HG03354 (cell line): Measurements from ENCODE around the gene ANKRD66.
"Not testable (repeated sequence)": the region's sequence is repeated elsewhere in the genome, so short reads cannot be mapped to it uniquely, and the experiment has no call there.

Experiments used
- ATAC-seq: cut with Tn5 transposase; IDR thresholded peaks from one replicate; pipeline ENCODE4 v1.9.1; 2021; ENCODE audit warnings: mild to moderate bottlenecking; ENCODE audit not compliant: unreplicated experiment, poor library complexity, severe bottlenecking

ANKRD66 gene

DNA sequence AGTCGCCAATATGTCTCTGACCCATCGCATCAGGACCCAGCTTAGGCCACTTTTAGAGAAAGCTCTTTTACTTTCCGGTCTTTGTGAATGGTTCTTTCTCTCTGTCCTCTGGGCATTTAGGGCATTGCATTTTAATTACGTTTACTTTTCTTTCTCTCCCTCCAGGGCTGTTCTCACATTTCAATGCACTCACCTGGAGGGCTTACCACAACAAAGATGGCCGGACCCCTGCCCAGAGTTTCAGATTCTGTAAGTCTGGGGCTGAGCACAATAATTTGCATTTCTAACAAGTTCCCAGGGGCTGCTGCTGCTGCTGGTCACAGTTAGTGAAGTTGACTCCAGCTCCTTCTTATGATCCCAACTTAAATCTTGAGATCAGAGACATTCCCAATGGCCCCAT lies 3.0 kb downstream of the ANKRD66 start:
- ATAC-seq = no peak

DNA sequence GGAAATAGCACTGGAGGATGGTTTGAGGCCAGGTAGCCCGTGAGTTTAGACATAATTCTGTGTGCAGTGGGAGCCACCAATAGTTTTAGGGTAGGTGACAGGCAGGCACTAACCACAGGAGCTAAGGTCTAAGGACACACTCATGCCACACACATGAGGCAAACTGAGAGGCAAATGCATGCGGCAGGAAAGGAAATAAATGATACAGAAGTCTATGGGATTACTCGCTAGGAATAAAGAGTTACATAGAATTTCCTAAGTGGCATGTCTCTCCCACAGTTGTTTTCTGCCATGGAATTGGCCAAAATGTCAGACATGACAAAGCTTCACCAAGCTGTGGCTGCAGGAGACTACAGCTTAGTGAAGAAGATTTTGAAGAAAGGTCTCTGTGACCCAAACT lies 4.9 kb downstream of the ANKRD66 start:
- ATAC-seq = no peak

DNA sequence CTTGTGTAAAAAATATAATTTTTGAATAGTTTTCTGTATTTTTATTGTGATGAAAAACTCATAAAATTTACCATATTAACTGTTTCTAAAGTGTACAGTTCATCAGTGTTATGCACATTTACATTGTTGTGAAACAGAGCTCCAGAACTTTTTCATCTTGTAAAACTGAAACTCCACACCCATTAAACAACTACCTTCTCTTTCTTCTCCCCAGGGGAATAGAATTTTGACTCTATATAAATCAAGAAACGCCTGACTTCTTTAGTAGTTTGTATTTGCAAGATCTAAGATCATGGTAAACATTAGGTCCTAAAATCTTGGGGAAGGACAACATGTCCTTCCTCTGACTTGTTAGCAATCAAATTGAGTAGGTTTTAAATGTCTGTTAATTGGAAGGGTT lies 9.1 kb downstream of the ANKRD66 start:
- no peak for ATAC-seq

DNA sequence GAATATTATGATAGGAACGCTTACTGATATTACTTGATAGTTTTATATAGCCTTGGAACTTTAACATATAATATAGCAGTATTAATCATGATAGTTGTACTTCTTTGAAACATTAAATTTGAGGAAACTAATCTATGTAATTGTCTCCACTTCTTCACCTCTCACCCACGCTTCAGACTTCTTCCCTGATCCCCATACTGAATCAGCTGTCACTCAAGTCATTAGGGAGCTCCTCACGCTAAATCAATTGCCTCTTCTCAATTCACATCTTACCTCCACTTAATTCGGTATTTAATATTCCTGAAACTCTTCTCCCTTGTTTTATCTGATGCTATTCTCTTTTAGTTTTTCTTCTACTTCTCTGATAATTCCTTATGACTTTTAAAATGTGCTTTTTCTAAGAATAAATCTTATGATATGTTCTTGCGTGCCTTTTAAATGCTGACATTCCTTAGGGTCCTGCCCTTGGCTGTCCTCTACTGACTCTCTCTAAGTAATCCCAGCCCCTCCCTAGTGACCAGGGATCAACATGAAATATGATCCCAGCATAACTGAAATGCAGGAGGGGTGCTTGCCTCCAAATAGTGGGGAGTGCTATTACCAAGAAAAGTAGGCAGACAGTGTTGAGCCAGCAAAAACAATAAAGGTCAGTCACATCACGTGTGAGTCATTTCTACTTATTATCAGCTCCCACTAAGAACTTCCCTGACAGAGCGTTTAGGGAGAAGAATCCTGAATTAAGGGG lies 9.9 kb downstream of the ANKRD66 start:
- ATAC-seq = no peak

DNA sequence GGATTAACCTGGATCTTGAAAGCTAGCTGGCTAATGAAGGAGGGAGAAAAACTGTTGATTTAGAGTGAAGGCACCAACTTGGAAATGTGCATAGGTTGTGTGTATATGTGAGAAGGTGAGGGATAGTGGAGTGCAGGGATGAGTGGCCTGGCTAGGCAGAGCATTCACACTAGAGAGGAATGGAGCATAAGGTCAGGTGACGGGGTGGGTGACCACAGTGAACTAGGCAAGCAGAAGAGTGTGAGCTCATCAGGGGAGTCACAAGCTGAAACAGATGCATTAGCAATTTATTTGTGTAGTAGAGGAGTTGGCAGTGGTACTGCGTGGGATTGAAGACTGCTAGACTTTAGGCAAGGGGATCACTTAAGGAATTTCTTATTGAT lies 10.5 kb downstream of the ANKRD66 start:
- ATAC-seq = no peak

DNA sequence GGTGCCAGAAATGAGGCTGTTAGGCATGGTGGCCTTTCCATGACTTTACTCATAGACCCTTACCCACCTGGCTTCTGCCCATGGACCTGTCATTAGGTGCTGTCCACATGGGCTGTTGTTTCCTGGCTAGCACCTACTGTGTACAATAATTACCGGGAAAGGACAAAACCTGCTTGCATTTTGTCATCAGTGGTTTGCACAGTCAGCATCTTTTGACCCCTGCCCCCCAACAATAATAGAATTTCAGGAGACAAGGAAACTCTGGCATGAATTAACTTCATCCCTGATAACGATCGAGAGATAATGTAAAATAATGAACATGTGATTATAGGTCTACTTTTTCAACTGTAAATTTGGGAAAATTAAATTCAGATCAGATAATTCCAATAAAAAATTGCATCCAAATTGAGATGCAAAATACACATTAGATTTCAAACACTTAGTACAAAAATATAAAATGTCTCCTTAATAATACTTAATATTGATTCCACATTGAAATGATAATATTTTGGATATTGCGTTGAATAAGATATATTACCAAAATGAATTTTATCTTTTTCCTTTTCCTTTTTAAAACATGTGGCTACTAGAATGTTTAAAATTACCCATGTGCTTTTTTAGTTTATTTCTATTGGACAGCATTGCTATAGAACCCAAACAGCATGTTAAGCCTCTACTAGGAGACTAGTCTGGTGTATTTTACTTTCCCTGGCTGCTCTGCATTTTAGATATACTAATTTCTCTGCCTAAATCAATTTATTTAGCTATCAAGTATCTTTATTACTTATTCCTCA lies 12.4 kb downstream of the ANKRD66 start:
- no peak for ATAC-seq

DNA sequence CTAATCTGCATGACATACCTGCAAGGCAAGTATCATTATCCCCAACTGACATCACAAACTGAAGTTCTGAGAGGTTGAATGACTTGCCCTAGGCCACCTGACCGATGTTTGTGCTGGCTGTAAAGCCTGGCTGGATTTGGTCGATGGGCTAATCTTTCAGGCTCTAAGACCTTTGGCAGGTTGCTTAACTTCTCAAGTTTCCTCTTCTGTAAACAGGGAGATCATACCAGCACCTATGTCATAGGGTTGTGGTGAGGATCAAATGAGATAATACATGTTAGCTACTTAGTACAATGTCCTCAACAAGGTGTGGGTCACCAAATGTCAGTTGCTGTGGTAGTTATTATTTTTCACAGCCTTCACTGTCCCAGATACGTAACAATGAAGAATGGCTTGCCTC lies 14.2 kb downstream of the ANKRD66 start:
- ATAC-seq = no peak

DNA sequence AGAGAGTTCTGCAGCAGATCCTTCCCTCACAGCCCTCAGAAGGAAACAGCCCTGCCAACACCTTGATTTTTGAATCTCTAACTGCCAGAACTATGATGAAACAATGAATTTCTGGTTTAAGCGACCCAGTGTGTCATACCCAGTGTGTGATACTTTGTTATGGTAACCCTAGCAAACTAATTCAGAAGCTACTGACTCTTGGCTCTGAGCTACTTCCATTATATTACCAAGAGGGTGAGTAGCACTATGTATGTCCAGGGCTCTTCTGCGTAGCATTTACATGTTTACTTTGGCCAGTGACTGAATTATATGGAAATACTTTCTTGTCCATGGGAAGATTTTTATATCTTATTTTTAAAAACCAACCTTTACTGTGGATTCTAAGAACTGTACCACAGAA lies 16.7 kb downstream of the ANKRD66 start:
- ATAC-seq = no peak

DNA sequence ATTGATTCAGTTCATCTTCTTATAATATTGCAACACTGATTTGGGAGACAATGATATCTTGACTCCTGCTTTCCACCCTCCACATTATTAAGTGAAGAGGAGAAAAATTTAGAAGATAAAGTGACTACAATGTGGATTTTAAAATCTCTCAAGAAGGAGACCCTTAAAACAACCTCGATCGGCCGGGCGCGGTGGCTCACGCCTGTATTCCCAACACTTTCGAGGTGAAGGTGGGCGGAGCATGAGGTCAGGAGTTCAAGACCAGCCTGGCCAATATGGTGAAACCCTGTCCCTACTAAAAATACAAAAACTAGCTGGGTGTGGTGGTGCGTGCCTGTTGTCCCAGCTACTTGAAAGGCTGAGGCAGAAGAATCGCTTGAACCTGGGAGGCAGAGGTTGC lies 17.5 kb downstream of the ANKRD66 start:
- not testable (repeated sequence) for ATAC-seq

DNA sequence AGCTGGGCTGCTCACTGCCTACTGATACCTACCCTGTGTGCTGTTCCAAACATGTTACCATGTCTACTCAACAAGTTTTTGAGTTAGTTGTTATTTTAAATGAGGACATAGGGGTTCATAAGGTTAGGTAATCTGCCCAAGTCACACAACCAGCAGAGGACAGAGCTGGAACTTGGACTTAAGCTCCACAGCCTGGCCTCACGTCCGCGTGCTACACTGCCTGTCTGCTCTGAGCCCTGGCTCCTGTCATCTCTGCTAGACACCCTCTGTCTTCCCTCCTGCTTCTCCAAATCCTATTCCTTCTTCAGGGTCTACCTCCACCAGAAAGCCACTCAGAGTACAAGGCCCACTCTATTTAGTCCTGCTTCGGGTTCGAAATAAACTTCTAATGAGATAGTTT lies 18.2 kb downstream of the ANKRD66 start:
- ATAC-seq = no peak

DNA sequence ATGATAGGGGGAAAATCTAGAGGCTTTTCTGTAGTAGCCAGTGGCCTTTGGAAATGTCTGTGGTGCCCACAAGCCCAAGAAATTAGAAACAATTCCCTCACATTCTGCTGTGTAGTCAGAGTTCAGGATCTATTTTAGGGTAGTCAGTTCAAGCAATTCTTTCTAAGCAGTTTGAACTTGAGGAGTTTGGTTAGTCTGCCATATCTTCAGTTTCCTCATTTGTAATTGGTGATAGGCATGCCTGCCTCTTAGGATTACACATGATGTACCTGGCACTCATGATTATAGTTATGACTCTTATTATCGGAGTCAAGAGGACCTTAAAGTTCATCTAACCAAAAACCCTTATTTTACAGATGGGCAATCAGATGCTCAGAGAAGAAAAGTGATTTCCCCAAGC lies 25.3 kb downstream of the ANKRD66 start:
- no peak for ATAC-seq

DNA sequence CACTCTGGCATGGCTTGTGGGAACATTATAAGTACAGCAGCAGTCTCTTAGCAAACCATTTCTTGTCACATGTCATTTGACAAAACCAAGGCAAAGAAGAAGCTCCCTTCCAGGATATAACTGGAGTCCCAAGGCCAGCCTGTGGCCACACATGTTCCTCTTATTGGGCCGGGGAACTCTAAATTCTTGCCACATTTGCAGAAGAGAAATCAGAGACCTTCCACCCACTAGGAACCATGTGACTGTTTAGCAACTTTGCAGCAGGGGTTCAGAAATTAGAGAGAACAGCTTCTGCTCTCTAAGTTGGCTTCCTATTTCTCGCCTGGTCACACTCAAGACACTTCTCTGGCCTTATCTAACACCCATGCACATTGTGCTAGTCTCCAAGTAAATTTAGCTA lies 26.0 kb downstream of the ANKRD66 start:
- ATAC-seq = no peak

DNA sequence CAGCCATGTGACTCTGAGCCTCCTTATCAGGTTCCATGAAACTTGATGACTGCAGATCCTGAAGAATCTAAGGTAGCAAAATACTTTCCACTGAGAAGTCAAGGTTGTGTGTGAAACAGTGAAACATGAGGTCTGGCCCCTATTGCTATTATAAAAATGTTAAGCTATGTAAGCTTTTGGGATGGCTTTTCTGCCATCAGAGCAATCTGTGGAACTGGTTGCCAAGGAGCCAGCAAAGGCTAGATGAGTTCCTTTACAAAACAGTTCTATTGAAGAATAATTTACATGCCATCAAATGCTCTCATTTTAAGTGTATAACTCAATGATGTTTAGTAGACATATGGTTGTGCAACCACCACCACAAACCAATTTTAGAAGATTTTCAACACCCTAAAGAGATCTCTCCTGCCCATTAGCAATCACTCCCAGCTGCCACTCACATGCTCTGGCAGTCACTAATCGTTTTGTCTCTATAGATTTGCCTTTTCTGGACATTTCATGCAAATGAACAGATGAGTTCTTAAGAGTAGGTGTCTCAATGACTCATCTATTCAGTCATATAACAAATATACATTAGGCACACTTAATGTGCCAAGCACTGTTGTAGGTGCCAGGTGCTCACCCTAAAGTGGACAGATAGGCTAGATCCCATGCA lies 26.6 kb downstream of the ANKRD66 start:
- no peak for ATAC-seq

DNA sequence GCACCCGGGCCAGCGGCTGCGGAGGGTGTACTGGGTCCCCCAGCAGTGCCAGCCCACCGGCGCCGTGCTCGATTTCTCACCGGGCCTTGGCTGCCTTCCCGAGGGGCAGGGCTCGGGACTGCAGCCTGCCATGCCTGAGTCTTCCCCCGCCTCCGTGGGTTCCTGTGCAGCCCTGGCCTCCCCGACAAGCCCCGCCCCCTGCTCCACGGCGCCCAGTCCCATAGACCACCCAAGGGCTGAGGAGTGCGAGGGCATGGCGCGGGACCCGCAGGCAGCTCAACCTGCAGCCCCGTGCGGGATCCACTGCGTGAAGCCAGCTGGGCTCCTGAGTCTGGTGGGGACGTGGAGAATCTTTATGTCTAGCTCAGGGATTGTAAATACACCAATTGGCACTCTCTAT lies 28.0 kb downstream of the ANKRD66 start:
- not testable (repeated sequence) for ATAC-seq

DNA sequence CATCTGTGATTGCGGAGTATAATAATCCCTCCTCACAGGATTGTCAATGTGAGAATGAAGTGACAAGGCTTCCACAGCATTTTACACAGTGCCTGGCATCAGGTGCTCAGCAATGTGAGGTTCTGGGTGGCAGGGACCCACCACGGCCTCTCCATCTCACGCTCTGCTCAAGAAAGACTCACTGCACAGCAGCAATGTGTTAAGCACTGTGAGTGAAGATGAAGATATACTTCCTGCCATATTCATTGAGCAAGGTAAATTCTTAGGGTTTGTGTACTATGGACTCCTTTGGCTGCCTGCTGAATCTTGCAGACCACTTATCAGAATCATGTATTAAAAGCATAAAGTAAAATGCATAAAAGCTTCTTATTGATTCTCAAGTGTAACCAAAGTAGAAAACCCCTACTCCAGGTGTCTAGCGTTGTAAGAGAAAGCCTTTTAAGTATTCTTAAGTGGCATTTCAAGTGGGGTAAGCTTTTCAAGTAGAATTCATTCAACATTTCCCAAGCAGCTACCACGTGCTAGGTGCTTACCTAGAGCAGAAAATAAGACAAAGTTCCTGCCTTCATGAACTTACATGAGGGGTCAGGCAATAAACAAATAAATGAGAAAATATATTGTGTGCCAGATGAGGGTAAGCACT lies 29.5 kb downstream of the ANKRD66 start:
- ATAC-seq = no peak

DNA sequence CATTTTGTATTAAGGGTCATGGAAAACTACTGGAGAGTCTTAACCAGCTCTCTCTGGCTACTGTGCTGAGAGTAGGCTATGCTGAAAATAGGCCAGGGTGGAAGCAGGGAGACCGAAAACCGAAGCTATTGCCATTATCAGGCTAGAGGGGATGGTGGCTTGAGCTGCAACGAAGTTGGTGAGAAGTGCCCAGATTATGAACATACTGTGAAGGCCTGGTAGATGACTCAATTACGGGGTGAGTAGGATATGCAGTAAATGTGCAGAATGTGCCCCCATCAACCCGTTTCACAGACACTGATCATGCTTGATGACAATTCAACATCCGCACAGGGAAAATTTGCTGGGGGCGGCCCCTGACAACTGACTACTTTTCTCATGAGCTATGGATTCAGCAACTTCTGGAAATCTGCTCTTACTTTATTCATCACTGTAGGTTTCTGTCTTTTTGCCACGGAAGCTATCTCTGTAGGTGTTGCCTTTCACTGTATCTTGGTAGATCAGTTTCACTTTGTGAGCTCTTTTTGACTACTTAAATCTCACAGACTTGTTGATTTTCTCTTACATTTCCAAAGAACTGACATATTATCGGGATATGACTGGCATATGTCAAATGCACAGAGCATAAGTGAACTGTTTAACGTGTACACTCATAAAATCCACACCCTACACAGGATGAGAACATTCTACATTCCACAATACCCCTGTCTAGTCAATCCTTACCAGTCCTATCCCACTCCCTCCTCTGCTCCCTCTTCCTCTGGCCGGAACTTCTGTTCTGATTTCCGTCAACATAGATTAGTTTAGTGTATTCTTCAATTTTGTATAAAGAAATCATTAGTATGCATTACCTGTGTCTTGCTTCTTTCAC lies 31.0 kb downstream of the ANKRD66 start:
- ATAC-seq = no peak

DNA sequence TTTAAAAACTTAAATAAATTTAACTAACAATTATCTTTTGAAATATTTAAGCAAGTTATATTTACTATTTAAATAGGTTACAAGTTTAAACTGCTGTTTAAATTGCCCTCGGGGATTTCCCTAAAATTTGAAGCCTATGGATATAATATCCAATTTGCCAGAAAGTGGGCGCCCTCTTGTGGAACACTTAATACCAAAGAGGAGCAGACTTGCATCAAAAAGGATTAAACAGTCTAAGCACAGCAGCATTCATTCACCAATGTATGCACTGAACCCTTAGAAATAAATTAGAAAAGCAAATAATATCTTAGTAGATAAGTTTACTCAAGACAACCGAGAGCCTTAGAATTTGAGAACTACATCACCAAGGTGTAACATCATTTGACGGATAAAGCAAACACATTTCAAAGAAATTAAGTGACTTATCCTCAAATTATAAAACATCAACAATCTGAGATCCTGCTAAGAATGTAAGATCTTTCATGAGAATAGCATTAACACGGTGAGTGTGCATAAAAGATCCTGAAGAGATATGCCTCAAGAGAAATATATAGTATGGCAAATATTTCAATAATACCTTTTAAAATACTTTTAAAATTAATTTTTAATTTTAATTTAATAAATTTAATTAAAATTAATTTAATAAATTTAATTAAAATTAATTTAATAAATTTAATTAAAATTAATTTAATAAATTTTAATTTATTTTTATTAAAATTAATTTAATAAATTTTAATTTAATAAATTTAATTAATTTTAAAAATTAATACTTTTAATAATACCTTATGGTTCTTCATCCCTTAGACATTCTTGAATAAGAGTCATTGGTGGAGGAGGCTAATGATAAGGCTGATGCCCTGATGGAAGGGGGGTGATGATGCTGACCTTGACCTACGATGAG lies 35.0 kb downstream of the ANKRD66 start:
- no peak for ATAC-seq

DNA sequence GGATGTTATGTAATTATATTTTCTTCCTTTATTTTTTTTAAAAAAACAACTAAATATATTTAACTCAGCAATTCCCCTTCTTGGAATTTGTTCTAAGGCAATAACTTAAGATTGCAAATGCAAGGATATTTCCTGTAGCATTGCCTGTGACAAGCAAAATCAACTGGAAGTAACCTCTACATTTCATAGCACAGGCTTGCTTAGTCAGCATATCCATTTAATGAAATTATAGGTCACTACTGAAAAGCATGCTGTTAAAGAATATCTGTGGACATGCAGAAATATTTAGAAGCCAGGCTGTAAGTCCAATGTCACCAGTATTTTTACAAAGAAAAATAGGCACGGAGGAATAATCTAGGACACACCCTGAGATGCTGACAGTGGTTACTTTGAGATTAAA lies 37.8 kb downstream of the ANKRD66 start:
- no peak for ATAC-seq
